Measurements from ENCODE around the gene TMEM179. TPM values are rescaled to one million over a fixed set of nuclear protein-coding genes. Genes with fewer than 3 reads are reported as not detected.

The TMEM179 gene
- total and polyA plus RNA-seq, 8 donors, result 1.1 to 35.3 (median 3.3) TPM

DNA sequence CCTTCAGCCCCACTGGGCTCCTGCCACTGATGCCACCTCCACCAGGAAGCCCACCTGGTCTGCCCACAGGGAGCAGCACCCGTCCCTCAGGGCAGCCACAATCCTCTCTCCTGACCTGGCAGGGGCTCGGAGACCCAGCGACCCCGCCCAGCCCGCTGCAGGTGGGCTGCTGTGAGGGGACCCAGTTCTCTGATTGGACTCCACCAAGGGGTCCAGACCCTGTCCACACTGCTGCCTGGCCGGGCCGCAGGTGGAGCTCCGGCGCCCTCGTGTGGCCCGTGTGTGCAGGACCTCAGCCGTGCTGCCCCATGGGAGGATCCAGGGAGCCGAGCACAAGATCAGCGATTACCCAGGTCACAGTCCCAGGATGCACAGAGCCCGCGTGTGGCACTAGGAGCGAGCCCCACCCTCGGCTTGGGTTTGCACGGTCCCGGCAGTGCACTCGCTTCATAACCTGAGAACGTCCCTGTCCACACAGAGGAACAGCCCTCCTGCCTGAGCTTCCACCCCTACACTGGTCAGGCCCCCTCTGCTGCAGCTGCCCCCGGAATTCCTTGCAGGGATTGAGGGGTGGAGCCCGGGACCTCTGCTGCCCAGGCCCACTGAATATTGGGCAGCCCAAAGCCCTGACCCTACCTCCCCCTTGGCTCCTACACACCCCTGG, 35.4 kb upstream of the TMEM179 start:
- Histone ChIP-seq H3K9me3 (no peaks in the 10 kb centered on the region), H3K36me3 (no peaks in the 10 kb centered on the region), H3K27ac (no peak overlapping the region), H3K4me1 (peaks cover 0 to 6% (median 0%) of the 10 kb centered on the region in 3 donors), H3K4me3 (no peak overlapping the region), H3K27me3 (no peaks in the 10 kb centered on the region)
- peak; percentile 90 to 96 (median 94) for ATAC-seq
- 4 to 6% methylated on average over 24 of the region's 24 CpGs for WGBS, 2 donors
- no peak for FAIRE-seq
- intact Hi-C loops (cut with DNase I), result loop anchor here in 2 of 3 donors (5.0 to 10.0 kb wide), 2 partner anchors 495 to 503 kb away; partner anchors contain the start of gene KIF26A (in 1 of the 2)
- peak; percentile 73 to 87 (median 84) for TF ChIP-seq CTCF (IDR thresholded peaks at IDR 0.05)
- peak in 5 of 6 donors; percentile 35 to 89 (median 74) for DNase-seq

GRCh38 chr14:104639471-104639870, 34.9 kb upstream of the TMEM179 start:
- H3K4me3 ChIP-seq, result no peak overlapping the region
- ATAC-seq, result no peak
- WGBS, 2 donors, result 35% methylated on average over 5 of the region's 5 CpGs
- peaks cover 0 to 3% (median 0%) of the 10 kb centered on the region in 4 donors for H3K27me3 ChIP-seq
- peaks cover 0 to 6% (median 0%) of the 10 kb centered on the region in 3 donors for H3K4me1 ChIP-seq
- no peaks in the 10 kb centered on the region for H3K9me3 ChIP-seq
- H3K36me3 ChIP-seq, result no peaks in the 10 kb centered on the region
- FAIRE-seq, result no peak
- no peak overlapping the region for H3K27ac ChIP-seq
- intact Hi-C loops (cut with DNase I), result loop anchor here in 1 of 3 donors (5.0 kb wide), 1 partner anchor 502 kb away; the partner anchor contains the start of gene KIF26A
- no peak for TF ChIP-seq CTCF (IDR thresholded peaks at IDR 0.05)
- DNase-seq, result no peak

- no peaks in the 10 kb centered on the region for H3K9me3 ChIP-seq
- H3K27me3 ChIP-seq, result peaks cover 0 to 3% (median 0%) of the 10 kb centered on the region in 4 donors
- intact Hi-C loops (cut with DNase I), result loop anchor here in 1 of 3 donors (5.0 kb wide), 1 partner anchor 502 kb away; the partner anchor contains the start of gene KIF26A
- H3K4me3 ChIP-seq, result no peak overlapping the region
- H3K36me3 ChIP-seq, result no peaks in the 10 kb centered on the region
- peaks cover 0 to 6% (median 0%) of the 10 kb centered on the region in 3 donors for H3K4me1 ChIP-seq
- no peak for DNase-seq
- ATAC-seq, result no peak
- WGBS, 2 donors, result 50 to 63% methylated on average over 13 of the region's 13 CpGs
- no peak for TF ChIP-seq CTCF (IDR thresholded peaks at IDR 0.05)
- no peak overlapping the region for H3K27ac ChIP-seq
- FAIRE-seq, result no peak
Measured at GRCh38 chr14:104638927-104639450, 34.4 kb upstream of the TMEM179 start.

DNA sequence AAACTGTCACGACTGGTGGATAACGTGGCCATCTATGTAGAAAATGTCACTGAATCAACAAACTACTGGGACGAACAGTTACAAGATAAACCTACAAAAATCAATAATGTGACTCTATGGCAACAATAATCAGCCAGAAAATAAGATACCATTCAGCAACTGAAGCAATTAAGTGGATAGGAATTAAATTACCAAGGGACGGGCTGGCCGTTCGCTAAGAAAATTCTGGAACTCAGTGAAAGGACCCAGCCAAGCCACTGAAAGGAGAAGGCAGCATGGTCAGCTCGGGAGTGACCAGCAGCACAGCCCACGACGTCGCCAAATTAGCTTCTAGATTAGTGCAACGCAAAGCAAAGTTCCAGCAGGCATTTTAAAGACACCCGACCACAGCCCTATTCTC, 33.6 kb upstream of the TMEM179 start:
- Histone ChIP-seq H3K4me1 (peaks cover 0 to 6% (median 0%) of the 10 kb centered on the region in 3 donors), H3K4me3 (no peak overlapping the region), H3K36me3 (no peaks in the 10 kb centered on the region), H3K27ac (no peak overlapping the region), H3K27me3 (peaks cover 0 to 3% (median 0%) of the 10 kb centered on the region in 4 donors), H3K9me3 (no peaks in the 10 kb centered on the region)
- no peak for FAIRE-seq
- intact Hi-C loops (cut with DNase I), result loop anchor here in 1 of 3 donors (5.0 kb wide), 1 partner anchor 501 kb away; the partner anchor contains the start of gene KIF26A
- 7% methylated on average over 12 of the region's 12 CpGs for WGBS, 2 donors
- no peak for ATAC-seq
- DNase-seq, result no peak
- no peak for TF ChIP-seq CTCF (IDR thresholded peaks at IDR 0.05)

Data from pancreas (tissue), 10 donors.